Liver (tissue), 9 donors: ENCODE measurements around the gene NBAS. TPM values are rescaled to one million over a fixed set of nuclear protein-coding genes. Genes with fewer than 3 reads are reported as not detected.

ENCODE experiments used
- DNase-seq: peaks from one replicate; pipeline ENCODE4 v3.0.0-alpha.2; 2017; ENCODE audit warnings: low spot score
- H3K27ac ChIP-seq, 2 donors: one replicate each; pipeline ENCODE4 v1.7.0; 2013; ENCODE audit warnings: inconsistent platforms in 2 of 2, low read length in 2 of 2, control low read depth in 1 of 2, low read depth in 1 of 2, mild to moderate bottlenecking in 1 of 2
- H3K27me3 ChIP-seq, 4 donors: one replicate each; pipeline versions ENCODE4 v1.6.1 to v1.7.0; 2013; ENCODE audit warnings: low read length in 3 of 4, inconsistent platforms in 1 of 4, mild to moderate bottlenecking in 1 of 4, moderate library complexity in 1 of 4; ENCODE audit not compliant: control insufficient read depth in 4 of 4, insufficient read depth in 4 of 4
- H3K36me3 ChIP-seq, 4 donors: one replicate each; pipeline versions ENCODE4 v1.6.1 to v1.7.0; 2013; ENCODE audit warnings: low read length in 3 of 4, mild to moderate bottlenecking in 3 of 4, low read depth in 1 of 4, moderate library complexity in 1 of 4; ENCODE audit not compliant: control insufficient read depth in 4 of 4, insufficient read depth in 3 of 4
- H3K4me1 ChIP-seq, 4 donors: one replicate each; pipeline versions ENCODE4 v1.6.1 to v1.7.0; 2013; ENCODE audit warnings: low read length in 3 of 4, mild to moderate bottlenecking in 3 of 4, moderate library complexity in 1 of 4; ENCODE audit not compliant: control insufficient read depth in 4 of 4, insufficient read depth in 4 of 4
- H3K4me3 ChIP-seq, 3 donors: one replicate each; pipeline versions ENCODE4 v1.6.1 to v1.7.0; 2013; ENCODE audit warnings: low read length in 3 of 3, control low read depth in 1 of 3, low read depth in 1 of 3, mild to moderate bottlenecking in 1 of 3
- H3K9ac ChIP-seq, 2 donors: one replicate each; pipeline ENCODE4 v1.7.0; 2013; ENCODE audit warnings: low read length in 2 of 2, mild to moderate bottlenecking in 2 of 2, moderate library complexity in 2 of 2, control low read depth in 1 of 2, low read depth in 1 of 2
- H3K9me3 ChIP-seq, 4 donors: one replicate each; pipeline versions ENCODE4 v1.6.1 to v1.7.0; 2013; ENCODE audit warnings: low read length in 3 of 4; ENCODE audit not compliant: control insufficient read depth in 4 of 4
- CTCF ChIP-seq: fragments of 150-350 bp; IDR thresholded peaks from 2 replicates; pipeline ENCODE4 v1.5.1; 2017; ENCODE audit warnings: improper control_type of control experiment, low read depth, low read length; ENCODE audit not compliant: missing input control
- EGR1 ChIP-seq, 2 donors: IDR thresholded peaks; 2 replicates each; pipeline ENCODE4 v1.6.1; 2016 to 2018; ENCODE audit warnings: antibody characterized with exemption in 2 of 2, low read depth in 2 of 2
- FOXA1 ChIP-seq: IDR thresholded peaks from 2 replicates; pipeline ENCODE4 v1.6.1; 2016; ENCODE audit warnings: antibody characterized with exemption
- FOXA2 ChIP-seq: IDR thresholded peaks from 2 replicates; pipeline ENCODE4 v1.6.1; 2016; ENCODE audit warnings: antibody characterized with exemption
- GABPA ChIP-seq, 2 donors: IDR thresholded peaks in 1 of 2; conservative IDR thresholded peaks in 1 of 2; 2 replicates each; pipeline ENCODE4 v1.6.1; 2016; ENCODE audit warnings: antibody characterized with exemption in 2 of 2, mild to moderate bottlenecking in 1 of 2, moderate library complexity in 1 of 2
- HNF4A ChIP-seq, 2 donors: conservative IDR thresholded peaks; 2 replicates each; pipeline ENCODE4 v1.6.1; 2016; ENCODE audit warnings: antibody characterized with exemption in 2 of 2, mild to moderate bottlenecking in 2 of 2
- HNF4G ChIP-seq: IDR thresholded peaks from 2 replicates; pipeline ENCODE4 v1.6.1; 2016; ENCODE audit warnings: antibody characterized with exemption
- MAX ChIP-seq: IDR thresholded peaks from 2 replicates; pipeline ENCODE4 v1.6.1; 2016; ENCODE audit warnings: antibody characterized with exemption
- NR2F2 ChIP-seq: IDR thresholded peaks from 2 replicates; pipeline ENCODE4 v1.6.1; 2016; ENCODE audit warnings: antibody characterized with exemption
- RAD21 ChIP-seq, 2 donors: IDR thresholded peaks; 2 replicates each; pipeline ENCODE4 v1.6.1; 2016; ENCODE audit warnings: antibody characterized with exemption in 2 of 2, mild to moderate bottlenecking in 2 of 2
- RXRA ChIP-seq, 2 donors: IDR thresholded peaks; 2 replicates each; pipeline ENCODE4 v1.6.1; 2017 to 2018; ENCODE audit warnings: antibody characterized with exemption in 2 of 2, mild to moderate bottlenecking in 1 of 2
- SP1 ChIP-seq: IDR thresholded peaks from 2 replicates; pipeline ENCODE4 v1.6.1; 2018; ENCODE audit warnings: antibody characterized with exemption, mild to moderate bottlenecking
- TAF1 ChIP-seq: conservative IDR thresholded peaks from 2 replicates; pipeline ENCODE4 v1.6.1; 2016; ENCODE audit warnings: antibody characterized with exemption, mild to moderate bottlenecking
- YY1 ChIP-seq: IDR thresholded peaks from 2 replicates; pipeline ENCODE4 v1.6.1; 2016; ENCODE audit warnings: antibody characterized with exemption, mild to moderate bottlenecking
- ZBTB33 ChIP-seq: IDR thresholded peaks from 2 replicates; pipeline ENCODE4 v1.6.1; 2016; ENCODE audit warnings: antibody characterized with exemption
- WGBS: extraction: QIAGEN DNeasy Blood & Tissue Kit; methylation state at CpG from one replicate; pipeline ENCODE4 v1.1.7; 2013; 5-methylcytosine and 5-hydroxymethylcytosine counted together
- polyA plus RNA-seq, 2 donors: library from polyadenylated mRNA; stranded (reverse) in 1 of 2; unstranded in 1 of 2; fragments of 200-250 nt in 1 of 2; fragments of >200 nt in 1 of 2; fragmentation: Nextera tagmentation in 1 of 2; extraction: Ambion mirVana in 1 of 2; gene quantifications; one replicate each; pipeline versions ENCODE4 v1.2.1 to v1.2.3, GENCODE V29; 2013 to 2015
- total RNA-seq, 2 donors: library from RNA; depleted of rRNA; stranded (reverse); fragments of >200 nt; gene quantifications; one replicate each; pipeline ENCODE4 v1.2.3, GENCODE V29; 2014
- TF ChIP-seq, protein P1 (sequence below): IDR thresholded peaks from 2 replicates; pipeline ENCODE4 v1.6.1; 2016; ENCODE audit warnings: antibody characterized with exemption, mild to moderate bottlenecking
- TF ChIP-seq, protein P2 (sequence below): IDR thresholded peaks from 2 replicates; pipeline ENCODE4 v1.6.1; 2016; ENCODE audit warnings: antibody characterized with exemption
- donor health status: healthy.
- donor health status: healthy.
- donor health status: healthy.
- donor health status: healthy.
- donor health status: healthy.

NBAS gene
- total and polyA plus RNA-seq, 4 donors = 10.5 to 40.0 (median 18.9) TPM

DNA sequence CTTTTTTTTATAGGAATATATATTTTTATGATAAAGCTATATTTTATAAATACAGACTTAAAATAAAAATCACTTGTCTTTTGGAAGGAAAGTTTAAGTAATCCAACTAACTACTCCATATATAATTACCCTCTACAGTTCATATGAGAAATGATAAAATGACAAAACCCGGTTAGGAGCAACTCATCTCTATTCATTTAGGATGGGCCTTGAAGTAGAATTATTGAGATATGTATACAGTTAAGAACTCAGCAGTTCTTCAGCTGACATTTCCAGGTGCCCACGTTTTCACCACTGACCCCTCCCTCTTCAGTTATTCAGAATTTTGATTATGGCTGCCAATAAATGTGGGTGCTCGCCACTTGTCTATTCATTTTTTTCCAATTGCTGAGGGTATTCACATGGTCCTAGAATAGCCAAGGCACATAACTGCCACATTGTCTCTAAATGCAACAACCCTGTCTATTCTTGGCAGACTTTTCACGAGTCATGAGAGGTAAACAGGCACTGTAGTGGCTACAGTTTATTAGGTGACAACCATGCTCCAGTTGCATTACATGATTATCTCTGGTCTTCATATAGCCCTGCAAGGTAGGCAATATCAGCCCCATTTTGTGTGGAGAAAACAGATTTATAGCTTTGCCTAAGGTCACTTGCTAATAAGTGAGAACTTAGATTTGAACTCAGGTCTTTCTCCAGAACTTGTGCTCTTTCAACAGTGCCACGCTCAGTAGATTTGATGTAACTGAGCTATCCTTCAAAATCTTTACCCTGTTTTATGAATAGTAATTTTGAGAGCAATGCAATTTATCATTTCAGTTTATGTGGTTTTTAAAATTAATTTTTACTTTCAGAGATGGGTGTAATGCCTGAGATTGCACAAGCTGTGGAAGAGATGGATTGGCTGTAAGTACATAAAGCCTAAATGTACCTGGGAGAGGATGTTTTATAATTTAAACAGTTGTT is 33.4 kb upstream of the NBAS start:
- 81% methylated on average over 5 of the region's 5 CpGs for WGBS
- Histone ChIP-seq H3K36me3 (peaks cover 3 to 36% (median 34%) of the 10 kb centered on the region in 4 donors), H3K4me1 (peaks cover 3 to 18% (median 6%) of the 10 kb centered on the region in 4 donors), H3K27me3 (no peaks in the 10 kb centered on the region), H3K9me3 (no peaks in the 10 kb centered on the region), H3K4me3 (no peak overlapping the region), H3K9ac (no peak overlapping the region), H3K27ac (no peak overlapping the region)
- TF ChIP-seq HNF4A (conservative IDR thresholded peaks at IDR 0.05) (no peak), RAD21 (IDR thresholded peaks at IDR 0.05) (no peak), TAF1 (no peak), SP1 (no peak), FOXA2 (no peak), FOXA1 (no peak), GABPA (IDR thresholded peaks at IDR 0.05 in 1 of 2, conservative IDR thresholded peaks at IDR 0.05 in 1 of 2) (no peak), ZBTB33 (no peak), YY1 (no peak), HNF4G (no peak), RXRA (IDR thresholded peaks at IDR 0.05) (no peak), MAX (no peak), EGR1 (IDR thresholded peaks at IDR 0.05; ENCODE audit: low read depth in 2 of 2) (no peak), NR2F2 (no peak), CTCF (no peak)
- TF ChIP-seq, protein P1, sequence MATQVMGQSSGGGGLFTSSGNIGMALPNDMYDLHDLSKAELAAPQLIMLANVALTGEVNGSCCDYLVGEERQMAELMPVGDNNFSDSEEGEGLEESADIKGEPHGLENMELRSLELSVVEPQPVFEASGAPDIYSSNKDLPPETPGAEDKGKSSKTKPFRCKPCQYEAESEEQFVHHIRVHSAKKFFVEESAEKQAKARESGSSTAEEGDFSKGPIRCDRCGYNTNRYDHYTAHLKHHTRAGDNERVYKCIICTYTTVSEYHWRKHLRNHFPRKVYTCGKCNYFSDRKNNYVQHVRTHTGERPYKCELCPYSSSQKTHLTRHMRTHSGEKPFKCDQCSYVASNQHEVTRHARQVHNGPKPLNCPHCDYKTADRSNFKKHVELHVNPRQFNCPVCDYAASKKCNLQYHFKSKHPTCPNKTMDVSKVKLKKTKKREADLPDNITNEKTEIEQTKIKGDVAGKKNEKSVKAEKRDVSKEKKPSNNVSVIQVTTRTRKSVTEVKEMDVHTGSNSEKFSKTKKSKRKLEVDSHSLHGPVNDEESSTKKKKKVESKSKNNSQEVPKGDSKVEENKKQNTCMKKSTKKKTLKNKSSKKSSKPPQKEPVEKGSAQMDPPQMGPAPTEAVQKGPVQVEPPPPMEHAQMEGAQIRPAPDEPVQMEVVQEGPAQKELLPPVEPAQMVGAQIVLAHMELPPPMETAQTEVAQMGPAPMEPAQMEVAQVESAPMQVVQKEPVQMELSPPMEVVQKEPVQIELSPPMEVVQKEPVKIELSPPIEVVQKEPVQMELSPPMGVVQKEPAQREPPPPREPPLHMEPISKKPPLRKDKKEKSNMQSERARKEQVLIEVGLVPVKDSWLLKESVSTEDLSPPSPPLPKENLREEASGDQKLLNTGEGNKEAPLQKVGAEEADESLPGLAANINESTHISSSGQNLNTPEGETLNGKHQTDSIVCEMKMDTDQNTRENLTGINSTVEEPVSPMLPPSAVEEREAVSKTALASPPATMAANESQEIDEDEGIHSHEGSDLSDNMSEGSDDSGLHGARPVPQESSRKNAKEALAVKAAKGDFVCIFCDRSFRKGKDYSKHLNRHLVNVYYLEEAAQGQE = no peak
- TF ChIP-seq, protein P2, sequence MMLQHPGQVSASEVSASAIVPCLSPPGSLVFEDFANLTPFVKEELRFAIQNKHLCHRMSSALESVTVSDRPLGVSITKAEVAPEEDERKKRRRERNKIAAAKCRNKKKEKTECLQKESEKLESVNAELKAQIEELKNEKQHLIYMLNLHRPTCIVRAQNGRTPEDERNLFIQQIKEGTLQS = no peak
- no peak for DNase-seq
